HepG2 (cell line): ENCODE data around the gene DPCD. TPM values are rescaled to one million over a fixed set of nuclear protein-coding genes. Genes with fewer than 3 reads are reported as not detected.
A peak's percentile ranks its signal among the peaks of the same experiment; 100 is the strongest.

ENCODE experiments used
- ATAC-seq: fragments of 200-7000 bp; cut with Tn5 transposase; 3 replicates; pipeline ENCODE4 v1.9.1; 2020; ENCODE audit warnings: mild to moderate bottlenecking, moderate library complexity
- BruUV-seq: library from RNA; stranded (reverse); fragments of 400-500 nt; replicated peaks from 2 replicates; lab custom pipeline; 2021; lab: Mats Ljungman, UMichigan
- CTCF ChIA-PET: fragments of 300-600 bp; formaldehyde crosslinking; extraction: SDS; loops from one replicate; lab custom pipeline; 2021; ENCODE audit warnings: low total read pairs, inconsistent platforms, low intra/inter-chr PET ratio; lab: Yijun Ruan, JAX
- POLR2A ChIA-PET: fragments of 350-600 bp; sonication (Branson Sonifier 250); formaldehyde crosslinking; loops from one replicate; lab custom pipeline; 2020; ENCODE audit warnings: antibody characterized with exemption, inconsistent platforms; lab: Yijun Ruan, JAX
- DNase-seq: peaks from one replicate; pipeline ENCODE4 v3.0.0-alpha.2; 2015; ENCODE audit warnings: low spot score
- FAIRE-seq: peaks from 3 replicates; lab custom pipeline; 2011; peaks lifted over from hg19 to GRCh38; lab: Jason Lieb, UNC
- H2AFZ ChIP-seq: one replicate; pipeline ENCODE4 v1.6.1; 2011; ENCODE audit warnings: low read length, inconsistent platforms
- H3K27ac ChIP-seq: fragments of 300-600 bp; 3 replicates; pipeline ENCODE4 v1.8.0; 2011; ENCODE audit warnings: mixed run types, mild to moderate bottlenecking, mixed read lengths, low read length, inconsistent platforms; ENCODE audit not compliant: insufficient read depth; ENCODE audit errors: extremely low read length
- H3K27me3 ChIP-seq, 2 experiments: fragments of 200-600 bp in 1 of 2; 2 replicates in 1 of 2; 3 replicates in 1 of 2; pipeline versions ENCODE4 v1.6.0 to v1.8.0; 2011; ENCODE audit warnings: low read length in 2 of 2, mild to moderate bottlenecking in 2 of 2, moderate library complexity in 2 of 2, inconsistent platforms in 1 of 2; ENCODE audit not compliant: insufficient read depth in 2 of 2, control insufficient read depth in 1 of 2
- H3K36me3 ChIP-seq, 2 experiments: fragments of 200-600 bp in 1 of 2; replicated peaks in 1 of 2; 2 replicates in 1 of 2; 3 replicates in 1 of 2; pipeline versions ENCODE4 v1.5.1 to v1.8.0; 2011; ENCODE audit warnings: low read length in 2 of 2, inconsistent platforms in 1 of 2; ENCODE audit not compliant: insufficient read depth in 2 of 2, control insufficient read depth in 1 of 2
- H3K4me1 ChIP-seq: 2 replicates; pipeline ENCODE4 v1.5.1; 2012; ENCODE audit warnings: low read length, inconsistent platforms; ENCODE audit not compliant: insufficient read depth
- H3K4me2 ChIP-seq: 2 replicates; pipeline ENCODE4 v1.6.0; 2011; ENCODE audit warnings: low read depth, low read length, inconsistent platforms
- H3K4me3 ChIP-seq, 3 experiments: fragments of 200-600 bp in 1 of 3; sonication (generic), shearing (Covaris generic) in 1 of 3; replicated peaks in 1 of 3; 2 replicates each; pipeline ENCODE4 v1.5.1; 2011 to 2016; ENCODE audit warnings: low read length in 3 of 3, inconsistent platforms in 2 of 3, low read depth in 2 of 3, mild to moderate bottlenecking in 2 of 3, control low read depth in 1 of 3, mixed read lengths in 1 of 3; ENCODE audit not compliant: insufficient read depth in 1 of 3
- H3K79me2 ChIP-seq: one replicate; pipeline ENCODE4 v1.6.1; 2011; ENCODE audit warnings: low read length, inconsistent platforms; ENCODE audit not compliant: insufficient read depth
- H3K9ac ChIP-seq: 2 replicates; pipeline ENCODE4 v1.6.0; 2011; ENCODE audit warnings: mild to moderate bottlenecking, low read depth, low read length, inconsistent platforms; ENCODE audit not compliant: insufficient read depth
- H3K9me3 ChIP-seq: 2 replicates; pipeline ENCODE4 v1.5.1; 2012; ENCODE audit warnings: mild to moderate bottlenecking, low read length
- H4K20me1 ChIP-seq: 2 replicates; pipeline ENCODE4 v1.6.0; 2011; ENCODE audit warnings: inconsistent platforms, mild to moderate bottlenecking, low read length, moderate library complexity; ENCODE audit not compliant: insufficient read depth
- AGO2 ChIP-seq: fragments of 200-400 bp; formaldehyde crosslinking; optimal IDR thresholded peaks from 2 replicates; pipeline ENCODE3; 2017; ENCODE audit warnings: mild to moderate bottlenecking, low read depth, low read length, moderate library complexity
- ERF ChIP-seq: IDR thresholded peaks from 2 replicates; pipeline ENCODE4 v1.6.1; 2018; ENCODE audit warnings: missing biosample characterization, missing genetic modification reagents
- GRHL1 ChIP-seq: sonication (generic); formaldehyde crosslinking; conservative IDR thresholded peaks from 2 replicates; pipeline ENCODE4 v1.8.0; 2022; ENCODE audit warnings: missing genetic modification reagents
- KDM2A ChIP-seq: sonication (generic); formaldehyde crosslinking; IDR thresholded peaks from 2 replicates; pipeline ENCODE4 v1.4.0; 2020; ENCODE audit warnings: low read depth, missing genetic modification reagents, borderline replicate concordance
- LCORL ChIP-seq, 2 experiments: fragments of 450-650 bp in 1 of 2; sonication (generic) in 1 of 2; formaldehyde crosslinking in 1 of 2; IDR thresholded peaks; 2 replicates each; pipeline versions ENCODE4 v1.5.0 to v1.6.1; 2017 to 2020; ENCODE audit warnings: antibody characterized with exemption in 1 of 2, missing genetic modification reagents in 1 of 2
- SCMH1 ChIP-seq: sonication (generic); formaldehyde crosslinking; IDR thresholded peaks from 2 replicates; pipeline ENCODE4 v1.9.0; 2021; ENCODE audit warnings: missing genetic modification reagents, mild to moderate bottlenecking, borderline replicate concordance
- TEAD2 ChIP-seq: sonication (generic); formaldehyde crosslinking; IDR thresholded peaks from 2 replicates; pipeline ENCODE4 v1.9.0; 2021; ENCODE audit warnings: missing genetic modification reagents
- ZNF3 ChIP-seq: IDR thresholded peaks from 2 replicates; pipeline ENCODE4 v1.7.0; 2017; ENCODE audit warnings: inconsistent platforms
- WGBS: methylation state at CpG from one replicate; pipeline ENCODE4 v1.1.6; 2017; ENCODE audit warnings: low lambda C conversion rate; 5-methylcytosine and 5-hydroxymethylcytosine counted together
- in situ Hi-C: cut with HindIII; loops from 2 replicates; pipeline ENCODE4 v1.10.0; 2017; ENCODE audit warnings: low pct_unique_long_range_greater_than_20kb; ENCODE audit not compliant: extremely low pct_ligation_motif_present
- intact Hi-C: fragments of 100-400 bp; cut with micrococcal nuclease; formaldehyde crosslinking; loops from one replicate; pipeline ENCODE4 v1.10.0; 2022; ENCODE audit not compliant: unreplicated experiment
- polyA plus RNA-seq, 8 experiments: library from polyadenylated mRNA; depleted of rRNA in 3 of 8; stranded (reverse) in 7 of 8; unstranded in 1 of 8; fragments of >200 nt; fragmentation: Illumina TruSeq in 4 of 8; extraction: Trizol in 4 of 8; gene quantifications; 2 replicates each; pipeline versions ENCODE4 v1.2.1 to v1.2.3, GENCODE V29; 2011 to 2016; ENCODE audit warnings: low read depth in 4 of 8, missing spikeins in 1 of 8, mixed read lengths in 1 of 8; ENCODE audit not compliant: insufficient read depth in 1 of 8
- total RNA-seq, 5 experiments: library from RNA; depleted of rRNA; stranded (reverse); fragments of >200 nt; fragmentation: Illumina TruSeq; extraction: Trizol; gene quantifications; 2 replicates each; pipeline ENCODE4 v1.2.3, GENCODE V29; 2016; ENCODE audit warnings: low read depth in 1 of 5

The DPCD gene
- total and polyA plus RNA-seq, 2 of the 13 experiments (the other 11 are each of a cell fraction or from before 2014, with no cell fraction given): 25.2 to 27.0 TPM

GRCh38 chr10:101579516-101579870 lies 8.6 kb upstream of the DPCD start (continued):
- no peak for TF ChIP-seq GRHL1 (CRISPR knock-in tag)
- no peak for TF ChIP-seq TEAD2 (CRISPR knock-in tag)
- TF ChIP-seq ERF (CRISPR knock-in tag): no peak
- TF ChIP-seq KDM2A: no peak
- no peak for TF ChIP-seq SCMH1 (CRISPR knock-in tag)
- no peak for TF ChIP-seq LCORL (IDR thresholded peaks at IDR 0.05)
- no peak for TF ChIP-seq LCORL (CRISPR knock-in tag; IDR thresholded peaks at IDR 0.05)

- intact Hi-C loops (no loop called here), in situ Hi-C loops (no loop called here)
- Histone ChIP-seq H3K27ac (no peak overlapping the region), H3K4me3 (no peak overlapping the region), H2AFZ (no peak overlapping the region), H4K20me1 (no peaks in the 10 kb centered on the region), H3K27me3 (no peaks in the 10 kb centered on the region), H3K4me2 (no peak overlapping the region), H3K36me3 (peaks cover 3 to 25% of the 10 kb centered on the region in 2 experiments; a peak in 4 of 5 replicates), H3K9me3 (no peaks in the 10 kb centered on the region)
- DNase-seq: no peak
- no TSS peak for BruUV-seq
- no peak for FAIRE-seq
- ChIA-PET POLR2A (no interaction called here), CTCF (no interaction called here)
- 93% methylated on average over 9 of the region's 10 CpGs for WGBS
- TF ChIP-seq ZNF3: no peak
- TF ChIP-seq AGO2: peak; percentile 24
- TF ChIP-seq, all 625 proteins: peak for 1
- no peak for ATAC-seq
- H3K9ac ChIP-seq: no peak overlapping the region
- 0 out of 2 replicates have a peak, but pooled peaks cover under 1% of the 10 kb centered on the region for H3K4me1 ChIP-seq
- H3K79me2 ChIP-seq: no peaks in the 10 kb centered on the region
Measured at GRCh38 chr10:101580486-101581399, 7.4 kb upstream of the DPCD start.
